IPS-NIHi7 (cell line): ENCODE data around the gene FAM200C.

ENCODE experiments used
- DNase-seq: peaks from one replicate; pipeline ENCODE4 v3.0.0; 2012; ENCODE audit warnings: mixed read lengths; ENCODE audit errors: extremely low spot score

Gene FAM200C

DNA sequence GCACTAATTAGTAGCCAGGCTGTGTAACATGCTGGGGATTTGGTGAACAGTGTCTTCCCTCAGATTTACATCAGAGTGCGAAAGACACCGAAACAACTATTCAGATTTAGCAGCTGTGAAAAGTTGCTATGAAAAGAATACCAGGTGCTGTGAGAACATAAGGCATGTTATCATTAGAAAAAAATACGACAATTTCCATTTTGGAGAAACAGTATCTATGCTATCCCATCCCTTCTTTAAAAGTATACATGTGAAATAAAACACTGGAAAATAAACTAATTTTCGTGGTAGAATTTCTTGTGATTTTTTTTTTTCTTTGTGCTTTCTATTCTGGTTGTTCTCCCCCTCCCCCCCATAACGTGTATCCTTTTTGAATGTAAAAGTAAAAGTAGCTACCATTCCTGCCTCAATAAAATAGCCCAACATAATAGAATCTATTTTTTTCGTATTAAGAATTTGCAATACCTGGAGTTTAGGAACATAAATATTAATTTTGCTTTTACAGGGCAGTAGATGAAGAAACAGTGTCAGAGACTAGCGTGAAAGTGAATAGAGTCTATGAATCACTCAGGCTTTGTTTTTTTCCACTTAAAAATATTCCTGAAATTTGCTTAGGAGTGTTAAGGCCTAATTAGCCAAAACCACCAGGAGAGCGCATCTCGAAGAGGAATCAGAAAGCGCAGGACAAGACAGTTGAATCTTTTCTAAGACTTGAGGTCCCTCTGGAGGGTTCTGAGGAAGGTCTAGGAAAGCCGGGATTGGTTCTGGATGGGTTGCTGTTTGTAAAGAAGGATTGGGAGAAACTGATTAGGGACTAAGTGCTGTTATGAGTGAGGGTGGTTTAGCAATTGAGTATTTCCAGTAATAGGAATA, 19.8 kb upstream of the FAM200C start:
- no peak for DNase-seq

GRCh38 chr5:160418561-160419457, 19.0 kb upstream of the FAM200C start, which contains the start of gene SLU7:
Gene SLU7, minus strand, starts transcription at chr5:160419081. Its CDS starts 3,787 bp downstream, at chr5:160415294.
- DNase-seq = peak; percentile 95

DNA sequence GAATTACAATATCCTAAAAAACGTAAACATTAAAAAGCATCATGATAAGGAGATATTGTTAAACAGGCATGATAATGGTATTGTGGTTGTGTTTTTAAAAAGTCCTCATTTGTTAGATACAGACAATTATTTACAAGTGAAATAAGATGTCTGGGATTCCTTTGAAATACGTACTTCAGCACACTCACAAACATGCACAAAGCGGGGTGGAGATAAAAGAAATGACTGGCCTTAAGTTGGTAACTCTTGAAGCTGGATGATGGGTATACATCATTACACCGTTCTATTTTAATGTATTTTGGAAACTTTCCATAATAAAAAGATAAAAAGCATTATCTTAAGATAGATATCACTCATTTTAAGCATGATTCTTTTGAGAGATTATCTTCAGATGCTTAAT, 1.0 kb downstream of the FAM200C start:
- DNase-seq = no peak

- DNase-seq = no peak
Measured at GRCh38 chr5:160397492-160397891, 2.4 kb downstream of the FAM200C start.

GRCh38 chr5:160395111-160395510, 4.7 kb downstream of the FAM200C start:
- DNase-seq = no peak

DNA sequence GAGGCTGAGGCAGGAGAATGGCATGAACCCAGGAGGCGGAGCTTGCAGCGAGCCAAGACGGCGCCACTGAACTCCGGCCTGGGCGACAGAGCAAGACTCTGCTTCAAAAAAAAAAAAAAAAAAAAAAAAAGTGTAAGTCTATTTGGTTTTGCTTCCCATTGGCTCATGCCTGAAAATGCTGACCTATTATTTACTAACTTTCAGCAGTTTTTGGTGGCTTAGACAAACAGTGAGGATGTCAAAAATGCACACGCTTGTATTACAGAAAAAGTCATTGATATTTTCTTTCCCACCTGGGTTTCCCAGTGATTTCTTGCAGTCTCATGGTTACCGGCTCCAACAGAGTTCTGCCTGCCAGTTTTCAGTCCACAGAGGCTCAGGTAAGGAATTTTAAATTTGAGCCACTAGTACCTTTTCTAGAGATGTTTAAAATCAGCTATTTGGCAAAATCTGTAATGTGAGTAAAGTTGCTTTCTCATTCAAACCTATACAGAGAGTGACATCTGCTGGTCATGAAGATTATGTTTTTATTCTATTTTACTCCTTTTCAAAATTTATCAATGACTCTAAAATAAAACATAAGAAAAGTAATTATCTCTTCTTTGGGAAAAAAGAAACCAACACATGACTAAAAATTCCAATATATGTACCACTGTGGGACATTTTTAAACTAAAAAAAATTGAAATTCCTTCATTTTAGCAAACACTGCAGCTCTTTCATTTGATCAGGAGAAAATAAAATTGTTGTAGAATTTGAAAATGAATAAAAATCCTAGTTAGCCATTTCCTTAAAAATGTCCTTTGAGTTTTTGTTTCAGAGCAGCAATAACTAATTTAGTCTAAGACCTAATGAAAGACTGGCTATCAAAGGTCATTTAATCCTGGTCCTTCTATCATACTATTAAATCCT, 8.8 kb downstream of the FAM200C start:
- no peak for DNase-seq

- DNase-seq = no peak
Measured at GRCh38 chr5:160387445-160387844, 12.4 kb downstream of the FAM200C start.

GRCh38 chr5:160385496-160385895, 14.4 kb downstream of the FAM200C start:
- no peak for DNase-seq

GRCh38 chr5:160384681-160385080, 15.2 kb downstream of the FAM200C start:
- no peak for DNase-seq

DNA sequence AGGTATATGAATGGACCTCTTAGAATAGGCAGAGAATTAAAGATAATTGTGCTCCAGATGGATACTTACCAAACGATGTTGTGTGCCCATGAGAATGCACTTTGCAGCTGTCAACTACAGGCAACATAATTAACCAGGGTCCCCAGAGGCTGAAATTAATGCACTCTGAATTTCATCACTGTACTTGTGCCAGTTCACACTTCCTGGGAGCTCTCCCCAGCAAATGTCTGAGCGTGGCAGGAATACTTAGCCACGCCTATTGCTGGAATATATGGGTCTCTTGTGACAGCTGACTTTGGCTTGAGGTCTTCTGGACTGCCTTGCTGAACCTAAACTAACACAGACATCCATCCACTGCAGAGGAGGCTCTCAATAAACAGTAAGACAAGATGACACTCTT, 17.5 kb downstream of the FAM200C start:
- DNase-seq = no peak

- DNase-seq = no peak
Measured at GRCh38 chr5:160380041-160380440, 19.8 kb downstream of the FAM200C start.

DNA sequence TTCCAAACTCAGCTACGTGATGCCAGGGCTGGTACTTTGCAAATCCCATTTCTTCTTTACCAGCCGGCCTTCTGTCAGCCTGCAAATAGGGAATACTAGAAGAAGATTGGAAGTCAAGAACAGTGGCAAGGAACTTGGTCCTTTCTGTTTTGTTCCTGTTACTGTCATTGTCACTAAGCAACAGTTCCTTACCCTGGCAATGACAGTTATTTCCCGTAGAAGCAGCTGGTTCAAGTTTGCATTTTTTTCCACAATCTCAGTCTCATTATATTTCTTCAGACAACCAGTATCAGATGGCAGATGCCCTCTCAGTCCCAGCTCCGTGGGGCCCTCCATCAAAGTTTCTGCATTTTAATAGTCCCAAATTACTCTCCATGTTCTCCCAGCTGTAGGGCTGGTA, 20.3 kb downstream of the FAM200C start:
- DNase-seq = no peak

DNA sequence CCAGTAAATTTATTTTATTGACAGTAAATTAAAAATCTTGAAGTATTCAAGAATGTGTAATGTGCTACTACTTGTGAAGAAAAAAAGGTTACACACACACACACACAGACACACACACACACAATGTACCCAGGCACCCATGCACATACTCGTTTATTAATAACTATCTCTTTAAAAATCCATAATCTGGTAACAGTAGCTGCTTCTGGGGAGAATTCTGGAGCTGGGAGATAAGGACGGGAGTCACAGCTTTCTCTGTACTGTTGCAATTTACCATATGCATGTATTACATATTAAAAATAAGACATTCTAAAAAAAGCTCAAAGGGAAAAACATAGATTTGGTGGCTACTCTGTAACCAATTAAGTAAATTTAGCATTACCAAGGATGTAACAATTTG, 21.5 kb downstream of the FAM200C start:
- DNase-seq = no peak

DNA sequence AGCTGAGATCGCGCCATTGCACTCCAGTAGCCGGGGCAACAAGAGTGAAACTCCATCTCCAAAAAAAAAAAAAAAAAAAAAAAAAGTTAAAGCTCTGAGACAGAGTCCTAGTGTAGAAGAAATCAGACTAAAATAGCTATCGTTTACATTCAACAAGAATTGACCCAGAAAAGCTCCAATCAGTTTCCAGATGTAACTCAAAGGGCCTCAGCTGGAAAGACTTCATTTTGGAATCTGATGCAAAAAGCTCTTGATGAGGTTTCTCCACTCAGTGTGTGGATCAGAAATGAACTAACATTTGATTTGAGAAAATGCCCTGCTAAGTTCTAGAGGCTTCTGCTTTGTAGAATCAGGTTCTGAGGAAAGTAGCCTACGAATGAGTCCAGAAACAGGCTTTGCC, 22.2 kb downstream of the FAM200C start:
- DNase-seq = no peak

DNA sequence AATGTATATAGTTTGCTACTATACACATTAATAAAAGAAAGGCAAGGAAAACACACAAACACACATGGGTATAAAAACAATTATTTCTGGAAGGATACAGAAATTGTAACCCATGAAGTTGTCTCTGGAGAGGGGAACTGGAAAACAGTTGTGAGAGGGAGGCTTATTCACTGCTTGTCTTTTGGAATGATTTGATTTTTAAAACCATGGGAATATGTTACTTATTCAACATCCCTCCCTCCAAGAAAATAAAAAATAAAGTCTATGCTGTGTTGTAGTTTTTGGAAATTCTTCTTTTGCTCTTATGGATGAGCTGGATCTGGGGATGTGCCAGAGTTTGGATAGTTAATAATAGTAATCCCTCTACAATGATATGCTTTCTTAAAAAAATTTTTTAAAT, 23.4 kb downstream of the FAM200C start:
- no peak for DNase-seq

DNA sequence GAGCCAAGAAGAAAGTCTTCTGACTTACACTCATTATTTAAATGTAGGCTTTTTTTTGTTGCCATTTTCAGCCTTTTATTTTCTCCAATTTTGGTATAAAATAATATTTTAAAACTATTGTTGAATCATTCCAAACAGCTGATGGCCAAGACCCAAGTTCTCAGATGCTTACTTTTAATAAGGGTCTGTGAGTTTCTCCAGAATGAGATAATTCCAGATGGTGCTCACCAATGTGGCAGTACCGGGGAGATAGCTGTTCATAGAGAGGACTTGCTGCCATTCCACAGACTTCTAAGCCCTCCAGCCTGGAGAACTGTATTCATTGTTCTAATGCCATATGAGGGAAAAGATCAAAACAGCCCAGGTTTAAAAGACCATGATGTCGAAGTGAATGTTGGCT, 24.2 kb downstream of the FAM200C start:
- DNase-seq = no peak

DNA sequence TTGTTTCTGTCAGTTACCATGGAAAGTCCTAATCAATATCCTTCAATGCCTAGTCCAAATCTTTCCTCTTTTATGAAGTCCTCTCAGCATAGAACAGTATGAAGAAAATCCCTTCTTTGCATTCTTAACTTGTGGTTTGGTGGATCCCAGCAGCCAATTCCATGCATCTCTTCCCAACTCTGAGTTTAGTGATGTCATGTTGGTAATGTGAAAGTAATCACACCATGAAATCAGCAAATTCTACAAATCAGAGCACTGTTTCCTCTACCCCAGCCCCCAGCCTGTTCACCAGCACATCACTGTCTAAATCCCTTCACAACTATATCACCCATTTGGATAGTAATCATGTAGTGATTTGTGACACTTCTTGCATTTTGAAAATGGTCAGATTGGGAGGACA, 24.7 kb downstream of the FAM200C start:
- DNase-seq = no peak

GRCh38 chr5:160371294-160371693, 28.6 kb downstream of the FAM200C start:
- no peak for DNase-seq

DNA sequence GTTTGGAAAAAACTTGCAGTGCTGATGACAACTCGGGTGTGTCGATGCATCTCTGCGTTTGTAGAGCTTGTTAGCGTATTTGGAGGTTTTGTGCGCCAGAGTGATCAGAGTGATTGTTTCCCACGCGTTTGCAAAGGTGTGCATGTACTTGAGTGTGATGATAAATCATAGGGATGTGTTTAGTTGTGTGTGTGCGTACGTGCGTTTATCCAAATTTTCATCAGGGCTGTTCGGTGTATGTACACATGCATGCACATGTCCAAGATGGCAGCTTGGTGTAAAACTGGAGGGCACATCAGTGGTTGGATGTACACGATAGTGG, 29.2 kb downstream of the FAM200C start:
- no peak for DNase-seq

- peak; percentile 79 for DNase-seq
Measured at GRCh38 chr5:160369990-160370712, 29.7 kb downstream of the FAM200C start, which contains the start of gene C1QTNF2. Gene C1QTNF2, minus strand, starts transcription at chr5:160370626. Its CDS starts 15,615 bp downstream, at chr5:160355011.

DNA sequence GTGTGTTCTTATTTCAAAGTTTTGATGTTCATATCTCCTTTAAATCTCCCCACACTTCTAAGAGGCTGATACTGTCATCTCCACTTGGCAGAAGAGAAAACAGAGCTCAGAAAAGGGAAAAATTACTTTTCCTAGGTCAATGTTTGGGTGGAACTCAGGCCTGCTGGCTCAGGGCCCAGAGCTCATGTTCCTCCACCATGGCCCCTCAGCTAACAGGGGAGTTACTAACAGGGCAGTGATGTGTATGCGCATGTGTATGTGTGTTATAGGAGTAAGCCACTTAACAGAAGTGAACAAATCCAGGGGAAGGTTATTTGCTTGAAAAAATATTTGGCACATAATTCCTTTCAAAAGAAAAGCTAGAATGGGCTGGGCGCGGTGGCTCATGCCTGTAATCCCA, 32.0 kb downstream of the FAM200C start:
- DNase-seq = no peak
